ENCODE results near the gene RSRP1. TPM values are rescaled to one million over a fixed set of nuclear protein-coding genes. Genes with fewer than 3 reads are reported as not detected.

The RSRP1 gene
- total and polyA plus RNA-seq, 2 experiments from 2014 or later = 153 to 160 TPM

- Histone ChIP-seq H3K4me2 (no peak overlapping the region), H3K9me3 (ENCODE audit: low read depth) (no peaks in the 10 kb centered on the region), H3K36me3 (replicated peaks; ENCODE audit: insufficient read depth, low read depth) (no peaks in the 10 kb centered on the region), H3K27ac (no peak overlapping the region), H3K79me2 (no peaks in the 10 kb centered on the region), H3K4me3 (no peak overlapping the region), H3K27me3 (no peaks in the 10 kb centered on the region), H2AFZ (no peak overlapping the region), H3K4me1 (ENCODE audit: insufficient read depth) (no peaks in the 10 kb centered on the region), H4K20me1 (ENCODE audit: insufficient read depth, poor library complexity, severe bottlenecking) (no peaks in the 10 kb centered on the region), H3K9me2 (replicated peaks; ENCODE audit: insufficient read depth) (no peaks in the 10 kb centered on the region)
- no peak for DNase-seq (ENCODE audit: low spot score)
- TF ChIP-seq CTCF (IDR thresholded peaks at IDR 0.05; ENCODE audit: poor library complexity) (no peak), EZH2phosphoT487 (IDR thresholded peaks at IDR 0.05; ENCODE audit: low read depth, severe bottlenecking, unreplicated experiment) (no peak), EZH2 (IDR thresholded peaks at IDR 0.05; ENCODE audit: borderline replicate concordance) (no peak)
- WGBS (ENCODE audit: low lambda C conversion rate, missing lambda C conversion rate) = 96% methylated on average over 3 of the region's 3 CpGs
Observed at GRCh38 chr1:25217015-25217414, 30.2 kb downstream of the RSRP1 start.

GRCh38 chr1:25216123-25216522 lies 31.1 kb downstream of the RSRP1 start:
- no peak overlapping the region for H3K4me3 ChIP-seq
- H3K79me2 ChIP-seq = no peaks in the 10 kb centered on the region
- no peak overlapping the region for H2AFZ ChIP-seq
- DNase-seq (ENCODE audit: low spot score) = no peak
- H3K27ac ChIP-seq = no peak overlapping the region
- H4K20me1 ChIP-seq (ENCODE audit: insufficient read depth, poor library complexity, severe bottlenecking) = no peaks in the 10 kb centered on the region
- TF ChIP-seq CTCF (IDR thresholded peaks at IDR 0.05; ENCODE audit: poor library complexity) = no peak
- TF ChIP-seq EZH2phosphoT487 (IDR thresholded peaks at IDR 0.05; ENCODE audit: low read depth, severe bottlenecking, unreplicated experiment) = no peak
- TF ChIP-seq EZH2 (IDR thresholded peaks at IDR 0.05; ENCODE audit: borderline replicate concordance) = no peak
- H3K4me2 ChIP-seq = no peak overlapping the region
- no peaks in the 10 kb centered on the region for H3K4me1 ChIP-seq (ENCODE audit: insufficient read depth)
- H3K27me3 ChIP-seq = no peaks in the 10 kb centered on the region
- 85% methylated on average over 4 of the region's 4 CpGs for WGBS (ENCODE audit: low lambda C conversion rate, missing lambda C conversion rate)
- H3K9me3 ChIP-seq (ENCODE audit: low read depth) = no peaks in the 10 kb centered on the region
- H3K9me2 ChIP-seq (replicated peaks; ENCODE audit: insufficient read depth) = no peaks in the 10 kb centered on the region
- H3K36me3 ChIP-seq (replicated peaks; ENCODE audit: insufficient read depth, low read depth) = no peaks in the 10 kb centered on the region

- Histone ChIP-seq H4K20me1 (ENCODE audit: insufficient read depth, poor library complexity, severe bottlenecking) (no peaks in the 10 kb centered on the region), H3K4me2 (peak overlapping the region; percentile 4), H3K27me3 (no peaks in the 10 kb centered on the region), H3K4me1 (ENCODE audit: insufficient read depth) (no peaks in the 10 kb centered on the region), H3K79me2 (no peaks in the 10 kb centered on the region), H3K9me3 (ENCODE audit: low read depth) (no peaks in the 10 kb centered on the region), H3K36me3 (replicated peaks; ENCODE audit: insufficient read depth, low read depth) (no peaks in the 10 kb centered on the region), H3K9me2 (replicated peaks; ENCODE audit: insufficient read depth) (no peaks in the 10 kb centered on the region), H3K27ac (peak overlapping the region; percentile 23), H2AFZ (peak overlapping the region; percentile 33), H3K4me3 (no peak overlapping the region)
- DNase-seq (ENCODE audit: low spot score) = no peak
- 51% methylated on average over 5 of the region's 5 CpGs for WGBS (ENCODE audit: low lambda C conversion rate, missing lambda C conversion rate)
- no peak for TF ChIP-seq EZH2 (IDR thresholded peaks at IDR 0.05; ENCODE audit: borderline replicate concordance)
- no peak for TF ChIP-seq EZH2phosphoT487 (IDR thresholded peaks at IDR 0.05; ENCODE audit: low read depth, severe bottlenecking, unreplicated experiment)
- TF ChIP-seq CTCF (IDR thresholded peaks at IDR 0.05; ENCODE audit: poor library complexity) = no peak
Observed at GRCh38 chr1:25212725-25213124, 34.5 kb downstream of the RSRP1 start.

- H3K4me1 ChIP-seq (ENCODE audit: insufficient read depth) = no peaks in the 10 kb centered on the region
- no peak overlapping the region for H3K27ac ChIP-seq
- WGBS (ENCODE audit: low lambda C conversion rate, missing lambda C conversion rate) = 49% methylated on average over 3 of the region's 3 CpGs
- H3K27me3 ChIP-seq = no peaks in the 10 kb centered on the region
- TF ChIP-seq CTCF (IDR thresholded peaks at IDR 0.05; ENCODE audit: poor library complexity) (no peak), EZH2 (IDR thresholded peaks at IDR 0.05; ENCODE audit: borderline replicate concordance) (no peak), EZH2phosphoT487 (IDR thresholded peaks at IDR 0.05; ENCODE audit: low read depth, severe bottlenecking, unreplicated experiment) (no peak)
- no peaks in the 10 kb centered on the region for H4K20me1 ChIP-seq (ENCODE audit: insufficient read depth, poor library complexity, severe bottlenecking)
- no peaks in the 10 kb centered on the region for H3K9me3 ChIP-seq (ENCODE audit: low read depth)
- no peak overlapping the region for H3K4me2 ChIP-seq
- no peak overlapping the region for H2AFZ ChIP-seq
- no peaks in the 10 kb centered on the region for H3K79me2 ChIP-seq
- H3K36me3 ChIP-seq (replicated peaks; ENCODE audit: insufficient read depth, low read depth) = no peaks in the 10 kb centered on the region
- no peak overlapping the region for H3K4me3 ChIP-seq
- DNase-seq (ENCODE audit: low spot score) = no peak
- H3K9me2 ChIP-seq (replicated peaks; ENCODE audit: insufficient read depth) = no peaks in the 10 kb centered on the region
Observed at GRCh38 chr1:25210728-25211127, 36.5 kb downstream of the RSRP1 start.

Measured in hepatocyte (in vitro differentiated cells).